Gastrocnemius medialis (tissue), 4 donors: ENCODE data around the gene RAX. TPM values are rescaled to one million over a fixed set of nuclear protein-coding genes. Genes with fewer than 3 reads are reported as not detected.

Experiments used
- ATAC-seq, 2 donors: fragments of 150-250 bp; one replicate each; pipeline ENCODE4 v1.9.1; 2016
- DNase-seq, 2 donors: peaks; one replicate each; pipeline ENCODE4 v3.0.0-alpha.2; 2019
- H3K27ac ChIP-seq, 4 donors: fragments of 200-600 bp; sonication (generic); 1 replicate in 1 of 4; 2 replicates in 3 of 4; pipeline ENCODE4 v1.5.1; 2016 to 2018; ENCODE audit warnings: mild to moderate bottlenecking in 2 of 4, moderate library complexity in 1 of 4
- H3K27me3 ChIP-seq, 3 donors: fragments of 200-600 bp; sonication (generic) in 2 of 3; 1 replicate in 1 of 3; 2 replicates in 2 of 3; pipeline versions ENCODE4 v1.5.1 to v1.6.0; 2016 to 2019; ENCODE audit warnings: mild to moderate bottlenecking in 1 of 3, moderate library complexity in 1 of 3
- H3K36me3 ChIP-seq, 2 donors: fragments of 200-600 bp; sonication (generic) in 1 of 2; one replicate each; pipeline ENCODE4 v1.5.1; 2017 to 2018
- H3K4me1 ChIP-seq, 2 donors: fragments of 200-600 bp; sonication (generic) in 1 of 2; one replicate each; pipeline ENCODE4 v1.5.1; 2016 to 2017; ENCODE audit warnings: mild to moderate bottlenecking in 2 of 2
- H3K4me3 ChIP-seq, 4 donors: fragments of 200-600 bp; sonication (generic) in 3 of 4; 1 replicate in 1 of 4; 2 replicates in 3 of 4; pipeline ENCODE4 v1.5.1; 2016 to 2019; ENCODE audit warnings: mild to moderate bottlenecking in 2 of 4
- H3K9me3 ChIP-seq, 3 donors: fragments of 200-600 bp; sonication (generic) in 2 of 3; 1 replicate in 1 of 3; 2 replicates in 2 of 3; pipeline ENCODE4 v1.5.1; 2016 to 2019
- POLR2A ChIP-seq, 2 donors: fragments of 450-650 bp; IDR thresholded peaks; one replicate each; pipeline ENCODE4 v1.6.1; 2017; ENCODE audit warnings: antibody characterized with exemption in 2 of 2, mild to moderate bottlenecking in 2 of 2, moderate library complexity in 2 of 2
- in situ Hi-C, 4 donors: fragments of 200-750 bp; cut with MboI; loops; one replicate each; pipeline versions ENCODE4 v1.15.0 to v1.8.0; 2017; ENCODE audit warnings: low sequenced_read_pairs in 4 of 4
- intact Hi-C: fragments of 100-400 bp; cut with DNase I; formaldehyde crosslinking; loops from one replicate; pipeline ENCODE4 v1.15.1; 2023; ENCODE audit warnings: low total_unique reads
- total RNA-seq, 4 donors: library from RNA; depleted of rRNA; stranded (reverse); fragments of >200 nt; gene quantifications; one replicate each; pipeline versions ENCODE4 v1.1.0 to v1.2.3, GENCODE V29; 2016
- TF ChIP-seq, protein P1 (sequence below), 5 experiments: fragments of 450-650 bp in 3 of 5; fragments of 200-600 bp in 2 of 5; sonication (generic) in 2 of 5; IDR thresholded peaks in 4 of 5; conservative IDR thresholded peaks in 1 of 5; 1 replicate in 4 of 5; 2 replicates in 1 of 5; pipeline ENCODE4 v1.5.1; 2016 to 2019; ENCODE audit warnings: antibody characterized with exemption in 5 of 5, mild to moderate bottlenecking in 3 of 5, moderate library complexity in 3 of 5

Gene RAX
- total RNA-seq, 4 donors from 2014 or later, result not detected

DNA sequence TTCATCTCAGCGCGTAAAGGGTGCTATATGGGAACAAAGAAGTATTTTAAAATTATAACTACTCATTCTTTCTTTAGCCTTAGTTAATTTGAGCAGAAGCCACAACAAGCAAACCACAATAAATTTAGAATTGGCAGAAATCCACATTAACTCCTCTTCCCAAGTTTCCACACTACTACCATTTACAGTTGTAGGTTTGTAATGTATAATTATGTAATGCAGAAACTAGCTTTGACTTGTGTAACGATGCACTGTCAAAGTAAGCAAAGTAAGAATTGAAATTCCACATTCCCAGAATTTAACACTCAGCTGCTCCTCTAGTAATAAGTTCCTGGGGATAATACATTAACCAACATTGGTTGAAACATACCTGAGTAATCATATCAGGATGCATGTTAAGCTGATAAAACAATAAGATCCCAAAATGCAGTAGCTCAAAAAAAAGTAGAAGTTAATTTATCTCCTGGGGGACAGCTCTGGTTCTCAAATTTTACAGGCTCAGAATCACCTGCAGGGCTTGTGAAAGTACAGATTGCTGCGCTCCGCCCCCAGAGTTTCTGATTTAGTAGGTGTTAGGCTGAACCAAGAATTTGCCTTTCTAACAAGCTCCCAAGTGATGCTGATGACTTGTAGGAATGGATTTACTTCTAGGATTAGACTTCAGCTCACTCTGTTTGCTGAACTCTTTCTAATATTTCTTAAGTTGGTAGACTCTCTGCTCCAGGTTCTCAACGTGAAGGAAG, 43.4 kb downstream of the RAX start:
- Histone ChIP-seq H3K36me3 (no peaks in the 10 kb centered on the region), H3K4me3 (no peak overlapping the region), H3K4me1 (no peaks in the 10 kb centered on the region), H3K9me3 (no peaks in the 10 kb centered on the region), H3K27me3 (peaks cover 0 to 15% (median 4%) of the 10 kb centered on the region in 3 donors), H3K27ac (no peak overlapping the region)
- TF ChIP-seq, protein P1, sequence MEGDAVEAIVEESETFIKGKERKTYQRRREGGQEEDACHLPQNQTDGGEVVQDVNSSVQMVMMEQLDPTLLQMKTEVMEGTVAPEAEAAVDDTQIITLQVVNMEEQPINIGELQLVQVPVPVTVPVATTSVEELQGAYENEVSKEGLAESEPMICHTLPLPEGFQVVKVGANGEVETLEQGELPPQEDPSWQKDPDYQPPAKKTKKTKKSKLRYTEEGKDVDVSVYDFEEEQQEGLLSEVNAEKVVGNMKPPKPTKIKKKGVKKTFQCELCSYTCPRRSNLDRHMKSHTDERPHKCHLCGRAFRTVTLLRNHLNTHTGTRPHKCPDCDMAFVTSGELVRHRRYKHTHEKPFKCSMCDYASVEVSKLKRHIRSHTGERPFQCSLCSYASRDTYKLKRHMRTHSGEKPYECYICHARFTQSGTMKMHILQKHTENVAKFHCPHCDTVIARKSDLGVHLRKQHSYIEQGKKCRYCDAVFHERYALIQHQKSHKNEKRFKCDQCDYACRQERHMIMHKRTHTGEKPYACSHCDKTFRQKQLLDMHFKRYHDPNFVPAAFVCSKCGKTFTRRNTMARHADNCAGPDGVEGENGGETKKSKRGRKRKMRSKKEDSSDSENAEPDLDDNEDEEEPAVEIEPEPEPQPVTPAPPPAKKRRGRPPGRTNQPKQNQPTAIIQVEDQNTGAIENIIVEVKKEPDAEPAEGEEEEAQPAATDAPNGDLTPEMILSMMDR (IDR thresholded peaks at IDR 0.05 in 4 of 5, conservative IDR thresholded peaks at IDR 0.05 in 1 of 5), result no peak
- no peak for TF ChIP-seq POLR2A (IDR thresholded peaks at IDR 0.05)
- ATAC-seq (no peak), DNase-seq (no peak)
- intact Hi-C loops (no loop called here), in situ Hi-C loops (no loop called here)

DNA sequence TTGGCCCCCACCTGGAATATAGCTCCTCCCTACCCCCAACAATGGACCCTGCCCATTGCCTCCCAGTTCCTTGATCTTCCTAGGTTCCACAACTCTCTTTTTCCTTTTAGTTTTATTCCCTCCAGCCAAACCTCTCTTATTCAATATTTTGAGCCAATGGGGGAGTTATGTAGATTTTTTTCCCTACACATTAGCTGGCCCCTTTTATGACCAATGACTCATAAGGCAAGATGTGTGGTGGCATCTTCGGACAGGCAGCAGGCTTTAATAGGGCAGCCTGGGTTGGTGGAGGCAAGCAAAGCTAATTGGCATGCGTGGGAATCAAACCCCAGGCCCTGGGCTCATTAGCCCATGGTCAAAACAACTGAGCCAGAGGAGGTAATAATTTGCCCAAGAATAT, 44.1 kb downstream of the RAX start:
- Histone ChIP-seq H3K4me1 (no peaks in the 10 kb centered on the region), H3K27me3 (peaks cover 0 to 15% (median 4%) of the 10 kb centered on the region in 3 donors), H3K9me3 (no peaks in the 10 kb centered on the region), H3K4me3 (no peak overlapping the region), H3K36me3 (no peaks in the 10 kb centered on the region), H3K27ac (no peak overlapping the region)
- in situ Hi-C loops (no loop called here), intact Hi-C loops (no loop called here)
- DNase-seq, result no peak
- TF ChIP-seq, protein P1 (IDR thresholded peaks at IDR 0.05 in 4 of 5, conservative IDR thresholded peaks at IDR 0.05 in 1 of 5), result no peak
- no peak for TF ChIP-seq POLR2A (IDR thresholded peaks at IDR 0.05)
- no peak for ATAC-seq

DNA sequence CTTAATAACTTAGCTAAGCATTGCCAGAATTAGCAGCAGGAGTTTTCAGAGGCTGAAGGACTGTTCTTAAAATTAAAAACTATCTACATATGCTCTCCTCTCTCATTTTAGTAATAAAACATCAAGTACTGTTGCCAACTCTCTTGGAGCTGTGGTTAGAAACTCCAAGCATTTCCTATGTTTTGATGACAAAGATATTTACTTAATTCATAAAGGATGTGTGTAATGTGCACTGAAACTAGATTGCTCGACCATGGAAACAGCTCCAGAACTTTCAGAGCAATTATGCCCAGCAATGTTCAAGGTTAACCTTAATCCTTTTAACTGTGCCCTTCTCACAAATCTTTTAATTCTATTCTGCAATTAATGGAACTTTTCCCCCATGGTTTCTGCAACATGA, 44.9 kb downstream of the RAX start:
- peaks cover 3 to 15% (median 4%) of the 10 kb centered on the region in 3 donors for H3K27me3 ChIP-seq
- no peaks in the 10 kb centered on the region for H3K9me3 ChIP-seq
- in situ Hi-C loops, result no loop called here
- H3K4me3 ChIP-seq, result no peak overlapping the region
- no peak for ATAC-seq
- H3K36me3 ChIP-seq, result no peaks in the 10 kb centered on the region
- TF ChIP-seq, protein P1 (IDR thresholded peaks at IDR 0.05 in 4 of 5, conservative IDR thresholded peaks at IDR 0.05 in 1 of 5), result no peak
- TF ChIP-seq POLR2A (IDR thresholded peaks at IDR 0.05), result no peak
- no peak overlapping the region for H3K27ac ChIP-seq
- intact Hi-C loops, result no loop called here
- H3K4me1 ChIP-seq, result no peaks in the 10 kb centered on the region
- DNase-seq, result no peak

DNA sequence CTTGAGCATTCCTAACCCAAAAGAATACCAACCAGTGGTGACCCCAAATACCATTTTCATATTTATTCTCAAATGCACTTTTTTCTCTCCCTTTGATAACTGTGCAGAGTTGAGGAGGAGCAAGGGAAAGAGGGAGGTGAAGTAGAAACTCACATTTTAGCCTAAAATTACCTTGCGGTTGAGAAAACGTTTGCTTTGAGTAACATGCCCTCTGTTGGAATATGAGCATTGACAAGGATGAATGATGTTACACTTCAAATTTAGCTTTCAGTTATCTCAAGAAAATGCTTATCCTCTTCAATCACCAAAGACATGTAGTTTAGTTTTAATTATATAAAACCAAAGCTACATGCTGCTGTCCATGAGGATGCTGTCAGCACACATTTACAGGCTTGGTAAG, 50.9 kb downstream of the RAX start:
- ATAC-seq (no peak), DNase-seq (no peak)
- in situ Hi-C loops, result no loop called here
- no peak for TF ChIP-seq POLR2A (IDR thresholded peaks at IDR 0.05)
- TF ChIP-seq, protein P1 (IDR thresholded peaks at IDR 0.05 in 4 of 5, conservative IDR thresholded peaks at IDR 0.05 in 1 of 5), result no peak
- H3K36me3 ChIP-seq, result no peaks in the 10 kb centered on the region
- H3K4me3 ChIP-seq, result no peak overlapping the region
- H3K9me3 ChIP-seq, result no peaks in the 10 kb centered on the region
- H3K4me1 ChIP-seq, result peaks cover 0 to 8% of the 10 kb centered on the region in 2 donors
- peaks cover 37 to 50% (median 49%) of the 10 kb centered on the region in 3 donors for H3K27me3 ChIP-seq
- intact Hi-C loops, result no loop called here
- H3K27ac ChIP-seq, result no peak overlapping the region
